WTC11 (cell line): ENCODE data around the gene AGAP1. TPM values are rescaled to one million over a fixed set of nuclear protein-coding genes. Genes with fewer than 3 reads are reported as not detected.

Experiments
- ATAC-seq: fragments of 200-7000 bp; cut with Tn5 transposase; 2 replicates; pipeline ENCODE4 v1.10.0; 2021; ENCODE audit warnings: mild to moderate bottlenecking, moderate library complexity
- CTCF ChIA-PET: fragments of 300-600 bp; sonication (Branson Sonifier 250); formaldehyde crosslinking; loops from one replicate; lab custom pipeline; 2021; ENCODE audit warnings: antibody characterized with exemption; lab: Charles Lee
- POLR2A ChIA-PET: fragments of 350-600 bp; sonication (Branson Sonifier 250); formaldehyde crosslinking; loops from one replicate; lab custom pipeline; 2021; ENCODE audit warnings: antibody characterized with exemption; lab: Charles Lee
- DNase-seq: peaks from one replicate; pipeline ENCODE4 v3.0.0; 2021; ENCODE audit warnings: low spot score
- H3K27ac Mint-ChIP-seq: 2 replicates; pipeline ENCODE4 v1.8.0; 2021; ENCODE audit warnings: mixed read lengths
- H3K27me3 Mint-ChIP-seq: 2 replicates; pipeline ENCODE4 v1.8.0; 2021; ENCODE audit warnings: low read depth, mild to moderate bottlenecking, moderate library complexity, mixed read lengths
- H3K36me3 Mint-ChIP-seq: 2 replicates; pipeline ENCODE4 v1.8.0; 2021; ENCODE audit warnings: mixed read lengths
- H3K4me1 Mint-ChIP-seq: 2 replicates; pipeline ENCODE4 v1.8.0; 2022; ENCODE audit warnings: mixed read lengths
- H3K4me3 Mint-ChIP-seq: 2 replicates; pipeline ENCODE4 v1.8.0; 2021; ENCODE audit warnings: mild to moderate bottlenecking, moderate library complexity, mixed read lengths
- H3K9me3 Mint-ChIP-seq: 2 replicates; pipeline ENCODE4 v1.8.0; 2021; ENCODE audit warnings: mixed read lengths
- CBFB ChIP-seq: sonication (generic); formaldehyde crosslinking; IDR thresholded peaks from 2 replicates; pipeline ENCODE4 v1.8.1; 2022; ENCODE audit warnings: mild to moderate bottlenecking, low read depth, missing genetic modification reagents
- ETV6 ChIP-seq: sonication (generic); formaldehyde crosslinking; IDR thresholded peaks from 2 replicates; pipeline ENCODE4 v1.8.1; 2022; ENCODE audit warnings: mild to moderate bottlenecking, missing genetic modification reagents
- FOXP1 ChIP-seq: sonication (generic); formaldehyde crosslinking; IDR thresholded peaks from 2 replicates; pipeline ENCODE4 v1.8.0; 2022; ENCODE audit warnings: missing genetic modification reagents, mild to moderate bottlenecking, moderate library complexity, borderline replicate concordance
- GRHL2 ChIP-seq: fragments of 250-450 bp; sonication (Bioruptor Pico); IDR thresholded peaks from 2 replicates; pipeline ENCODE4 v1.8.0; 2022; ENCODE audit warnings: mild to moderate bottlenecking, moderate library complexity; ENCODE audit not compliant: insufficient replicate concordance, severe bottlenecking
- HMGA2 ChIP-seq: fragments of 250-450 bp; sonication (Bioruptor Pico); IDR thresholded peaks from 2 replicates; pipeline ENCODE4 v1.4.0; 2021; ENCODE audit warnings: mild to moderate bottlenecking, moderate library complexity
- NFYB ChIP-seq: sonication (generic); formaldehyde crosslinking; conservative IDR thresholded peaks from 2 replicates; pipeline ENCODE4 v1.8.0; 2022; ENCODE audit warnings: low read depth, missing genetic modification reagents
- RELA ChIP-seq: sonication (generic); formaldehyde crosslinking; IDR thresholded peaks from 2 replicates; pipeline ENCODE4 v1.8.1; 2022; ENCODE audit warnings: missing genetic modification reagents, mild to moderate bottlenecking, borderline replicate concordance
- RORB ChIP-seq: fragments of 250-450 bp; sonication (Bioruptor Pico); IDR thresholded peaks from 2 replicates; pipeline ENCODE4 v1.9.0; 2021; ENCODE audit warnings: mild to moderate bottlenecking
- SOX15 ChIP-seq: fragments of 250-450 bp; sonication (Bioruptor Pico); IDR thresholded peaks from 2 replicates; pipeline ENCODE4 v1.9.0; 2021; ENCODE audit warnings: mild to moderate bottlenecking
- TP53 ChIP-seq: sonication (generic); formaldehyde crosslinking; IDR thresholded peaks from 2 replicates; pipeline ENCODE4 v1.8.1; 2023; ENCODE audit warnings: mild to moderate bottlenecking, missing genetic modification reagents
- ZNF263 ChIP-seq: sonication (generic); formaldehyde crosslinking; IDR thresholded peaks from 2 replicates; pipeline ENCODE4 v1.8.1; 2022; ENCODE audit warnings: low read depth, mild to moderate bottlenecking, moderate library complexity, missing genetic modification reagents
- total RNA-seq: library from RNA; stranded (reverse); gene quantifications from 3 replicates; pipeline ENCODE4 v1.2.3, GENCODE V29; 2021
- TF ChIP-seq, protein P1 (sequence below): sonication (generic); formaldehyde crosslinking; IDR thresholded peaks from 2 replicates; pipeline ENCODE4 v1.8.1; 2022; ENCODE audit warnings: mild to moderate bottlenecking, moderate library complexity, missing genetic modification reagents
- TF ChIP-seq, protein P2 (sequence below): sonication (generic); formaldehyde crosslinking; IDR thresholded peaks from 2 replicates; pipeline ENCODE4 v1.8.1; 2023; ENCODE audit warnings: mild to moderate bottlenecking, missing genetic modification reagents
- TF ChIP-seq, protein P3 (sequence below): sonication (generic); formaldehyde crosslinking; IDR thresholded peaks from 2 replicates; pipeline ENCODE4 v1.8.1; 2023; ENCODE audit warnings: mild to moderate bottlenecking, missing genetic modification reagents
- TF ChIP-seq, protein P4 (sequence below): sonication (generic); formaldehyde crosslinking; IDR thresholded peaks from 2 replicates; pipeline ENCODE4 v1.8.0; 2023; ENCODE audit warnings: missing genetic modification reagents
- TF ChIP-seq, protein P5 (sequence below): sonication (generic); formaldehyde crosslinking; IDR thresholded peaks from 2 replicates; pipeline ENCODE4 v1.8.1; 2023; ENCODE audit warnings: mild to moderate bottlenecking, moderate library complexity, missing genetic modification reagents
- TF ChIP-seq, protein P6 (sequence below): fragments of 250-450 bp; sonication (Bioruptor Pico); IDR thresholded peaks from 2 replicates; pipeline ENCODE4 v1.9.0; 2021; ENCODE audit warnings: mild to moderate bottlenecking, borderline replicate concordance
- TF ChIP-seq, protein P7 (sequence below): sonication (generic); formaldehyde crosslinking; IDR thresholded peaks from 2 replicates; pipeline ENCODE4 v1.8.0; 2022; ENCODE audit warnings: mild to moderate bottlenecking, missing genetic modification reagents
- TF ChIP-seq, protein P8 (sequence below): fragments of 250-450 bp; sonication (Bioruptor Pico); IDR thresholded peaks from 2 replicates; pipeline ENCODE4 v1.9.0; 2021; ENCODE audit warnings: moderate library complexity, mild to moderate bottlenecking, inconsistent platforms, borderline replicate concordance
- TF ChIP-seq, protein P9 (sequence below): sonication (generic); formaldehyde crosslinking; IDR thresholded peaks from 2 replicates; pipeline ENCODE4 v1.8.1; 2023; ENCODE audit warnings: mild to moderate bottlenecking, missing genetic modification reagents, moderate library complexity

Gene AGAP1
- total RNA-seq, 1 experiment from 2014 or later = 49.3 TPM

DNA sequence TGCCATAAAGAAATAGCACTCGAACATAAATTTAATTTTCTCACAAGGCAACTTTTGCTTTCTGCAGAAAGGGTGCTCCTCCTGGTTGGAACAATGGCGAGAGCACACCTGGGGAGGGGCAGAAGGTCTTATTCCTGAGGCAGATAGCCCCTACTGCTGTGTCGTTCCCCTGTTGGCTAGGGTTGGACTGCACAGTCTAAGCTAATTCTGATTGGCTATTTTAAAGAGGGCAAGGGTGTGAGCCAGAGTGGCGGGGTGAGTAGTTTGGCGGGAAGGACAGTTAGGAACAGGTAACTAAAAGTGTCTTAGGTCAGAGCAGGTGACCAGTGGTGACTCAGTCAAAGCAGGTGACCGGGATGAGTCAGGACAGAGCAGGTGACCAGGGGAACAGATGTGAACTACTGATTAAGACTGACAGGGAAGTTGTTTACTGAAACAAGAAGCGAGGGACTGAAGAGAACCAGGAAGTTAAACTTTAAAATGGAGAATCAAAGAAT lies 49.7 kb upstream of the AGAP1 start (continued):
- TF ChIP-seq, protein P1, sequence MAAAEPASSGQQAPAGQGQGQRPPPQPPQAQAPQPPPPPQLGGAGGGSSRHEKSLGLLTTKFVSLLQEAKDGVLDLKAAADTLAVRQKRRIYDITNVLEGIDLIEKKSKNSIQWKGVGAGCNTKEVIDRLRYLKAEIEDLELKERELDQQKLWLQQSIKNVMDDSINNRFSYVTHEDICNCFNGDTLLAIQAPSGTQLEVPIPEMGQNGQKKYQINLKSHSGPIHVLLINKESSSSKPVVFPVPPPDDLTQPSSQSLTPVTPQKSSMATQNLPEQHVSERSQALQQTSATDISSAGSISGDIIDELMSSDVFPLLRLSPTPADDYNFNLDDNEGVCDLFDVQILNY (CRISPR knock-in tag) = no peak
- TF ChIP-seq, protein P2, sequence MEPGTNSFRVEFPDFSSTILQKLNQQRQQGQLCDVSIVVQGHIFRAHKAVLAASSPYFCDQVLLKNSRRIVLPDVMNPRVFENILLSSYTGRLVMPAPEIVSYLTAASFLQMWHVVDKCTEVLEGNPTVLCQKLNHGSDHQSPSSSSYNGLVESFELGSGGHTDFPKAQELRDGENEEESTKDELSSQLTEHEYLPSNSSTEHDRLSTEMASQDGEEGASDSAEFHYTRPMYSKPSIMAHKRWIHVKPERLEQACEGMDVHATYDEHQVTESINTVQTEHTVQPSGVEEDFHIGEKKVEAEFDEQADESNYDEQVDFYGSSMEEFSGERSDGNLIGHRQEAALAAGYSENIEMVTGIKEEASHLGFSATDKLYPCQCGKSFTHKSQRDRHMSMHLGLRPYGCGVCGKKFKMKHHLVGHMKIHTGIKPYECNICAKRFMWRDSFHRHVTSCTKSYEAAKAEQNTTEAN = no peak
- TF ChIP-seq, protein P3, sequence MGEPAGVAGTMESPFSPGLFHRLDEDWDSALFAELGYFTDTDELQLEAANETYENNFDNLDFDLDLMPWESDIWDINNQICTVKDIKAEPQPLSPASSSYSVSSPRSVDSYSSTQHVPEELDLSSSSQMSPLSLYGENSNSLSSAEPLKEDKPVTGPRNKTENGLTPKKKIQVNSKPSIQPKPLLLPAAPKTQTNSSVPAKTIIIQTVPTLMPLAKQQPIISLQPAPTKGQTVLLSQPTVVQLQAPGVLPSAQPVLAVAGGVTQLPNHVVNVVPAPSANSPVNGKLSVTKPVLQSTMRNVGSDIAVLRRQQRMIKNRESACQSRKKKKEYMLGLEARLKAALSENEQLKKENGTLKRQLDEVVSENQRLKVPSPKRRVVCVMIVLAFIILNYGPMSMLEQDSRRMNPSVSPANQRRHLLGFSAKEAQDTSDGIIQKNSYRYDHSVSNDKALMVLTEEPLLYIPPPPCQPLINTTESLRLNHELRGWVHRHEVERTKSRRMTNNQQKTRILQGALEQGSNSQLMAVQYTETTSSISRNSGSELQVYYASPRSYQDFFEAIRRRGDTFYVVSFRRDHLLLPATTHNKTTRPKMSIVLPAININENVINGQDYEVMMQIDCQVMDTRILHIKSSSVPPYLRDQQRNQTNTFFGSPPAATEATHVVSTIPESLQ (CRISPR knock-in tag) = no peak

DNA sequence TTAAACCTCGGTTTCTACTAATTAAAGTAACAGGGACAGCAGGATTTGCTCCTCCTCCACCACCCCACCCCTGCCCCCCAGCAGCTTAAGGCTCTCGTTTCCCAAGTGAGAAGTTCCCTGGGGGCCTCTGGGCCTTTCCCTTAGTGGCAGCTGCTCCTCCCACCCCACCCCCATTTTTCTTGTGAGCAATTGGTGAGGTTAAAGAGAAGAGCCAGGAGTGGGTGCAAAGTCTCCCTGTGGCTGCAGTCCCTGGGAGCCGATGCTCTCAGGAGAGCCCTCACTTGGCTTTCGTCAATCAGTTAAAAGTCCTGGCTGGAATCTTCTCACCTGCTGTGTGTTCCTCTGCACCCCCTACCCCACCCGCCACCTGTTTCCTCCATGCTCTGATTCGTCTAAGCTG lies 48.7 kb upstream of the AGAP1 start:
- Mint-ChIP-seq H3K9me3 (peaks cover 14% of the 10 kb centered on the region), H3K27me3 (no peaks in the 10 kb centered on the region), H3K27ac (no peak overlapping the region), H3K4me1 (peaks cover 7% of the 10 kb centered on the region), H3K4me3 (no peak overlapping the region), H3K36me3 (no peaks in the 10 kb centered on the region; the same call in 1 of the 2 replicates)
- ChIA-PET CTCF (no interaction called here), POLR2A (no interaction called here)
- TF ChIP-seq NFYB (CRISPR knock-in tag) = no peak
- TF ChIP-seq GRHL2 (CRISPR knock-in tag) = no peak
- TF ChIP-seq ETV6 (CRISPR knock-in tag) = no peak
- TF ChIP-seq, protein P4, sequence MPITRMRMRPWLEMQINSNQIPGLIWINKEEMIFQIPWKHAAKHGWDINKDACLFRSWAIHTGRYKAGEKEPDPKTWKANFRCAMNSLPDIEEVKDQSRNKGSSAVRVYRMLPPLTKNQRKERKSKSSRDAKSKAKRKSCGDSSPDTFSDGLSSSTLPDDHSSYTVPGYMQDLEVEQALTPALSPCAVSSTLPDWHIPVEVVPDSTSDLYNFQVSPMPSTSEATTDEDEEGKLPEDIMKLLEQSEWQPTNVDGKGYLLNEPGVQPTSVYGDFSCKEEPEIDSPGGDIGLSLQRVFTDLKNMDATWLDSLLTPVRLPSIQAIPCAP (CRISPR knock-in tag) = no peak
- TF ChIP-seq, protein P5, sequence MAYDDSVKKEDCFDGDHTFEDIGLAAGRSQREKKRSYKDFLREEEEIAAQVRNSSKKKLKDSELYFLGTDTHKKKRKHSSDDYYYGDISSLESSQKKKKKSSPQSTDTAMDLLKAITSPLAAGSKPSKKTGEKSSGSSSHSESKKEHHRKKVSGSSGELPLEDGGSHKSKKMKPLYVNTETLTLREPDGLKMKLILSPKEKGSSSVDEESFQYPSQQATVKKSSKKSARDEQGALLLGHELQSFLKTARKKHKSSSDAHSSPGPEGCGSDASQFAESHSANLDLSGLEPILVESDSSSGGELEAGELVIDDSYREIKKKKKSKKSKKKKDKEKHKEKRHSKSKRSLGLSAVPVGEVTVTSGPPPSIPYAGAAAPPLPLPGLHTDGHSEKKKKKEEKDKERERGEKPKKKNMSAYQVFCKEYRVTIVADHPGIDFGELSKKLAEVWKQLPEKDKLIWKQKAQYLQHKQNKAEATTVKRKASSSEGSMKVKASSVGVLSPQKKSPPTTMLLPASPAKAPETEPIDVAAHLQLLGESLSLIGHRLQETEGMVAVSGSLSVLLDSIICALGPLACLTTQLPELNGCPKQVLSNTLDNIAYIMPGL (CRISPR knock-in tag) = no peak
- TF ChIP-seq RELA (CRISPR knock-in tag) = no peak
- TF ChIP-seq FOXP1 (CRISPR knock-in tag) = no peak
- TF ChIP-seq, protein P6, sequence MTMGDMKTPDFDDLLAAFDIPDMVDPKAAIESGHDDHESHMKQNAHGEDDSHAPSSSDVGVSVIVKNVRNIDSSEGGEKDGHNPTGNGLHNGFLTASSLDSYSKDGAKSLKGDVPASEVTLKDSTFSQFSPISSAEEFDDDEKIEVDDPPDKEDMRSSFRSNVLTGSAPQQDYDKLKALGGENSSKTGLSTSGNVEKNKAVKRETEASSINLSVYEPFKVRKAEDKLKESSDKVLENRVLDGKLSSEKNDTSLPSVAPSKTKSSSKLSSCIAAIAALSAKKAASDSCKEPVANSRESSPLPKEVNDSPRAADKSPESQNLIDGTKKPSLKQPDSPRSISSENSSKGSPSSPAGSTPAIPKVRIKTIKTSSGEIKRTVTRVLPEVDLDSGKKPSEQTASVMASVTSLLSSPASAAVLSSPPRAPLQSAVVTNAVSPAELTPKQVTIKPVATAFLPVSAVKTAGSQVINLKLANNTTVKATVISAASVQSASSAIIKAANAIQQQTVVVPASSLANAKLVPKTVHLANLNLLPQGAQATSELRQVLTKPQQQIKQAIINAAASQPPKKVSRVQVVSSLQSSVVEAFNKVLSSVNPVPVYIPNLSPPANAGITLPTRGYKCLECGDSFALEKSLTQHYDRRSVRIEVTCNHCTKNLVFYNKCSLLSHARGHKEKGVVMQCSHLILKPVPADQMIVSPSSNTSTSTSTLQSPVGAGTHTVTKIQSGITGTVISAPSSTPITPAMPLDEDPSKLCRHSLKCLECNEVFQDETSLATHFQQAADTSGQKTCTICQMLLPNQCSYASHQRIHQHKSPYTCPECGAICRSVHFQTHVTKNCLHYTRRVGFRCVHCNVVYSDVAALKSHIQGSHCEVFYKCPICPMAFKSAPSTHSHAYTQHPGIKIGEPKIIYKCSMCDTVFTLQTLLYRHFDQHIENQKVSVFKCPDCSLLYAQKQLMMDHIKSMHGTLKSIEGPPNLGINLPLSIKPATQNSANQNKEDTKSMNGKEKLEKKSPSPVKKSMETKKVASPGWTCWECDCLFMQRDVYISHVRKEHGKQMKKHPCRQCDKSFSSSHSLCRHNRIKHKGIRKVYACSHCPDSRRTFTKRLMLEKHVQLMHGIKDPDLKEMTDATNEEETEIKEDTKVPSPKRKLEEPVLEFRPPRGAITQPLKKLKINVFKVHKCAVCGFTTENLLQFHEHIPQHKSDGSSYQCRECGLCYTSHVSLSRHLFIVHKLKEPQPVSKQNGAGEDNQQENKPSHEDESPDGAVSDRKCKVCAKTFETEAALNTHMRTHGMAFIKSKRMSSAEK (CRISPR knock-in tag) = no peak
- TF ChIP-seq, protein P7, sequence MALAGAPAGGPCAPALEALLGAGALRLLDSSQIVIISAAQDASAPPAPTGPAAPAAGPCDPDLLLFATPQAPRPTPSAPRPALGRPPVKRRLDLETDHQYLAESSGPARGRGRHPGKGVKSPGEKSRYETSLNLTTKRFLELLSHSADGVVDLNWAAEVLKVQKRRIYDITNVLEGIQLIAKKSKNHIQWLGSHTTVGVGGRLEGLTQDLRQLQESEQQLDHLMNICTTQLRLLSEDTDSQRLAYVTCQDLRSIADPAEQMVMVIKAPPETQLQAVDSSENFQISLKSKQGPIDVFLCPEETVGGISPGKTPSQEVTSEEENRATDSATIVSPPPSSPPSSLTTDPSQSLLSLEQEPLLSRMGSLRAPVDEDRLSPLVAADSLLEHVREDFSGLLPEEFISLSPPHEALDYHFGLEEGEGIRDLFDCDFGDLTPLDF = no peak
- TF ChIP-seq ZNF263 (CRISPR knock-in tag) = no peak
- no peak for TF ChIP-seq RORB (CRISPR knock-in tag)
- TF ChIP-seq, protein P8, sequence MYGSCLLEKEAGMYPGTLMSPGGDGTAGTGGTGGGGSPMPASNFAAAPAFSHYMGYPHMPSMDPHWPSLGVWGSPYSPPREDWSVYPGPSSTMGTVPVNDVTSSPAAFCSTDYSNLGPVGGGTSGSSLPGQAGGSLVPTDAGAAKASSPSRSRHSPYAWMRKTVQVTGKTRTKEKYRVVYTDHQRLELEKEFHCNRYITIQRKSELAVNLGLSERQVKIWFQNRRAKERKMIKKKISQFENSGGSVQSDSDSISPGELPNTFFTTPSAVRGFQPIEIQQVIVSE (CRISPR knock-in tag) = no peak
- no peak for TF ChIP-seq SOX15 (CRISPR knock-in tag)
- TF ChIP-seq, protein P9, sequence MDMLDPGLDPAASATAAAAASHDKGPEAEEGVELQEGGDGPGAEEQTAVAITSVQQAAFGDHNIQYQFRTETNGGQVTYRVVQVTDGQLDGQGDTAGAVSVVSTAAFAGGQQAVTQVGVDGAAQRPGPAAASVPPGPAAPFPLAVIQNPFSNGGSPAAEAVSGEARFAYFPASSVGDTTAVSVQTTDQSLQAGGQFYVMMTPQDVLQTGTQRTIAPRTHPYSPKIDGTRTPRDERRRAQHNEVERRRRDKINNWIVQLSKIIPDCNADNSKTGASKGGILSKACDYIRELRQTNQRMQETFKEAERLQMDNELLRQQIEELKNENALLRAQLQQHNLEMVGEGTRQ = no peak
- TF ChIP-seq CBFB (CRISPR knock-in tag) = no peak
- TF ChIP-seq HMGA2 = no peak
- TF ChIP-seq TP53 (CRISPR knock-in tag) = no peak
- DNase-seq (no peak), ATAC-seq (peak; percentile 38; the same call in 1 of the 2 replicates)
